Hepatocyte (in vitro differentiated cells): ENCODE data around the gene MAGI1. TPM values are rescaled to one million over a fixed set of nuclear protein-coding genes. Genes with fewer than 3 reads are reported as not detected.

Experiments used
- DNase-seq: peaks from one replicate; pipeline ENCODE4 v3.0.0-alpha.2; 2016; ENCODE audit warnings: low spot score
- H2AFZ ChIP-seq: fragments of 200-600 bp; sonication (generic); 2 replicates; pipeline ENCODE4 v1.6.0; 2016; ENCODE audit warnings: antibody characterized with exemption, mild to moderate bottlenecking
- H3K27ac ChIP-seq: fragments of 200-600 bp; sonication (generic); 2 replicates; pipeline ENCODE4 v1.5.1; 2016; ENCODE audit warnings: mild to moderate bottlenecking
- H3K27me3 ChIP-seq: fragments of 200-600 bp; sonication (generic); 2 replicates; pipeline ENCODE4 v1.6.1; 2016
- H3K36me3 ChIP-seq: fragments of 200-600 bp; sonication (generic); replicated peaks from 2 replicates; pipeline ENCODE4 v1.5.1; 2016; ENCODE audit warnings: low read depth; ENCODE audit not compliant: insufficient read depth
- H3K4me1 ChIP-seq: fragments of 200-600 bp; sonication (generic); 2 replicates; pipeline ENCODE4 v1.5.1; 2016; ENCODE audit warnings: mild to moderate bottlenecking, moderate library complexity; ENCODE audit not compliant: insufficient read depth
- H3K4me2 ChIP-seq: fragments of 200-600 bp; sonication (generic); 2 replicates; pipeline ENCODE4 v1.6.0; 2016
- H3K4me3 ChIP-seq: fragments of 200-600 bp; sonication (generic); 2 replicates; pipeline ENCODE4 v1.5.1; 2016; ENCODE audit warnings: mild to moderate bottlenecking
- H3K79me2 ChIP-seq: fragments of 200-600 bp; sonication (generic); 2 replicates; pipeline ENCODE4 v1.6.0; 2017; ENCODE audit warnings: mild to moderate bottlenecking
- H3K9me2 ChIP-seq: fragments of 200-600 bp; sonication (generic); replicated peaks from 2 replicates; pipeline ENCODE4 v1.6.0; 2017; ENCODE audit warnings: mild to moderate bottlenecking; ENCODE audit not compliant: insufficient read depth
- H3K9me3 ChIP-seq: fragments of 200-600 bp; sonication (generic); 2 replicates; pipeline ENCODE4 v1.5.1; 2016; ENCODE audit warnings: low read depth, mild to moderate bottlenecking
- H4K20me1 ChIP-seq: fragments of 200-600 bp; sonication (generic); 2 replicates; pipeline ENCODE4 v1.6.0; 2016; ENCODE audit warnings: mild to moderate bottlenecking; ENCODE audit not compliant: insufficient read depth, poor library complexity, severe bottlenecking
- CTCF ChIP-seq: fragments of 200-600 bp; sonication (generic); IDR thresholded peaks from 2 replicates; pipeline ENCODE4 v1.5.1; 2016; ENCODE audit warnings: antibody characterized with exemption, mild to moderate bottlenecking; ENCODE audit not compliant: poor library complexity
- EZH2 ChIP-seq: fragments of 200-600 bp; sonication (generic); IDR thresholded peaks from 2 replicates; pipeline ENCODE4 v1.6.1; 2016; ENCODE audit warnings: antibody characterized with exemption, mild to moderate bottlenecking, borderline replicate concordance
- EZH2phosphoT487 ChIP-seq: fragments of 200-600 bp; sonication (generic); IDR thresholded peaks from one replicate; pipeline ENCODE4 v1.6.1; 2018; ENCODE audit warnings: antibody characterized with exemption, mild to moderate bottlenecking, low read depth, moderate library complexity; ENCODE audit not compliant: unreplicated experiment, severe bottlenecking
- WGBS: methylation state at CpG from one replicate; pipeline ENCODE4 v1.1.6; 2016; ENCODE audit warnings: low lambda C conversion rate; ENCODE audit errors: missing lambda C conversion rate; 5-methylcytosine and 5-hydroxymethylcytosine counted together
- polyA plus RNA-seq: library from polyadenylated mRNA; unstranded; fragments of >200 nt; fragmentation: Nextera tagmentation; extraction: Ambion mirVana; gene quantifications from 2 replicates; pipeline ENCODE4 v1.2.1, GENCODE V29; 2016
- total RNA-seq: library from RNA; depleted of rRNA; stranded (reverse); fragments of >200 nt; gene quantifications from 2 replicates; pipeline ENCODE4 v1.2.3, GENCODE V29; 2014

Gene MAGI1
- total and polyA plus RNA-seq, 2 experiments from 2014 or later: 26.2 to 43.5 TPM

DNA sequence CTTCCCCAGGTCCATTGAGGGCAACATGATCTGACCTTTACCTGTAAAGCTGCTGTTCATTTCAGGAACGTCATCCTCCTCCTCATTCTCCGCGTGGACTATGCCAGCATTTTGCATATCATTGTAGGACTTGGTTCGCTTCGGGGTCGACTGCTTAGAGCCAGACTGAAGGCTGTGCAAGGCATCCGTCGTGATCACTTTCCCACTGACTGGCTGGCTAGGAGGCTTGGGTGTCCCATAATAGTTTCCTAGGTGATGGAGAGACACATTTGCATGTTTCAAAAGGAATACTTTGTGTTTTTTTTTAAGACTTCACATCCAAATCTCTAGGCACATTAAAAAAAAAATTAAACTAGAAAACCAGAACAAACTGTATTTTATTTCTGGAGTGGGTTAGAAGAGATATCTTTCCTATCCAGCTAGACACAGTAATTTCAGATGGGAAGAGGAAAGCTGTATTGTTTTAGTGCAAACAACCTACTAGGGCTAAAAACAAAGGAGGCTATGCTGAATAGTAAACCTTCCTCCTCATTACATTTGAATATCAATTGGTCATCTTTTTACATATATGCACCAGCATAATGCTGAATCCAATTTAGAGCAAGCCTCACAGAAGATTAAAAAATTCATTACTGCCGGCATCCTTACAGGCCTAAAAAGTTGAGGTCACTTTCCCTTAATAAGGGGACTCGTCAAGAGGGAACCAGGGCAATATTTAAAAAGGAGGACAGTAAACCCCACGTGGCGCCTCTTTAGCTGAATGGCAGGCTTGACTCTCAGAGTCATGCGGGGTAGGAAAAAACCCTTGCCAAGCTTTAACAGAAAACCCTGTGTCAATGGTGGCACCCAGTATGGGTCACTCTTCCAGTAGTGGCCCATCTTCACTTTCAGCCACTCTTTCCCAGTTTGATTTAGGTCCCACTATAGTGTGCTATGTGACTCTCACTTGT lies 559.9 kb downstream of the MAGI1 start:
- H3K4me2 ChIP-seq: no peak overlapping the region
- H2AFZ ChIP-seq: no peak overlapping the region
- no peak overlapping the region for H3K27ac ChIP-seq
- H3K27me3 ChIP-seq: no peaks in the 10 kb centered on the region
- no peak for TF ChIP-seq EZH2
- TF ChIP-seq CTCF: no peak
- no peak for TF ChIP-seq EZH2phosphoT487
- H3K9me3 ChIP-seq: no peaks in the 10 kb centered on the region
- H3K4me1 ChIP-seq: peaks cover 8% of the 10 kb centered on the region
- H3K79me2 ChIP-seq: peaks cover 5% of the 10 kb centered on the region
- no peak overlapping the region for H3K4me3 ChIP-seq
- no peaks in the 10 kb centered on the region for H3K9me2 ChIP-seq
- H3K36me3 ChIP-seq: no peaks in the 10 kb centered on the region
- 74% methylated on average over 13 of the region's 13 CpGs for WGBS
- DNase-seq: no peak
- H4K20me1 ChIP-seq: no peaks in the 10 kb centered on the region

GRCh38 chr3:65473736-65474135 lies 565.0 kb downstream of the MAGI1 start:
- H3K79me2 ChIP-seq: no peaks in the 10 kb centered on the region
- no peak overlapping the region for H3K4me3 ChIP-seq
- no peaks in the 10 kb centered on the region for H4K20me1 ChIP-seq
- H3K4me1 ChIP-seq: no peaks in the 10 kb centered on the region
- no peaks in the 10 kb centered on the region for H3K27me3 ChIP-seq
- H3K27ac ChIP-seq: no peak overlapping the region
- TF ChIP-seq EZH2phosphoT487 (no peak), CTCF (no peak), EZH2 (no peak)
- no peak overlapping the region for H2AFZ ChIP-seq
- no peaks in the 10 kb centered on the region for H3K9me3 ChIP-seq
- 78% methylated on average over 3 of the region's 3 CpGs for WGBS
- H3K36me3 ChIP-seq: no peaks in the 10 kb centered on the region
- DNase-seq: no peak
- H3K9me2 ChIP-seq: no peaks in the 10 kb centered on the region
- no peak overlapping the region for H3K4me2 ChIP-seq

DNA sequence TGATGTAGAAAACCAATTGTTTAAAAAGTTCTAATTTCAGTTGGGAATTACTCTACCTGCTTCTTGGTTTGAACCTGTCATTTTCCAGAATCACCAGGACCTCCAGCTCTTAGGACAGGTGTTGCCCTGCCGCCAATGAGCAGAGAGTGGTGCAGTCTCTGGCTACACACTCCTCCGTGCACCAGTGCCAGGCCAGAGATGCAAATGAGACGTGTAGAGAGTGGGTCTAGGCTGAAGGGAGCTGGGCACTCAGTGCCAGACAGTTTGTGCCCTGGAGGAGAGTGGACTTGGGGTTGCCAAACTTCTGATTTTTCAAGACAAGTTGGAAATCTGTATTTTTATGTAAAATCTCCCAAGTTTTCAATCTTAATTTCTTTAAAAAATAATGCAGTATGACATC lies 566.2 kb downstream of the MAGI1 start:
- no peak overlapping the region for H3K4me2 ChIP-seq
- H3K9me3 ChIP-seq: no peaks in the 10 kb centered on the region
- no peak for DNase-seq
- TF ChIP-seq CTCF (no peak), EZH2 (no peak)
- no peaks in the 10 kb centered on the region for H3K9me2 ChIP-seq
- no peaks in the 10 kb centered on the region for H3K4me1 ChIP-seq
- no peaks in the 10 kb centered on the region for H3K36me3 ChIP-seq
- H3K4me3 ChIP-seq: no peak overlapping the region
- H3K79me2 ChIP-seq: no peaks in the 10 kb centered on the region
- no peak overlapping the region for H2AFZ ChIP-seq
- 96% methylated on average over 3 of the region's 3 CpGs for WGBS
- no peak overlapping the region for H3K27ac ChIP-seq
- H3K27me3 ChIP-seq: no peaks in the 10 kb centered on the region
- H4K20me1 ChIP-seq: no peaks in the 10 kb centered on the region
